Fibroblast of mammary gland (primary cell): ENCODE data around the gene GPR78.

Source experiments
- DNase-seq: peaks from one replicate; pipeline ENCODE4 v3.0.0-alpha.2; 2010; ENCODE audit warnings: low read depth
- H3K4me3 ChIP-seq: 2 replicates; pipeline ENCODE4 v1.5.1; 2011; ENCODE audit warnings: low read depth, mild to moderate bottlenecking, low read length, moderate library complexity; ENCODE audit not compliant: control insufficient read depth
- CTCF ChIP-seq: conservative IDR thresholded peaks from 2 replicates; pipeline ENCODE4 v1.5.1; 2011; ENCODE audit warnings: low read depth, low read length, inconsistent platforms; ENCODE audit not compliant: control insufficient read depth, insufficient read depth

The GPR78 gene

GRCh38 chr4:8540991-8541390, 39.2 kb upstream of the GPR78 start:
- no peak for DNase-seq
- no peak overlapping the region for H3K4me3 ChIP-seq
- TF ChIP-seq CTCF: no peak

GRCh38 chr4:8541981-8542715, 38.0 kb upstream of the GPR78 start:
- TF ChIP-seq CTCF: no peak
- no peak for DNase-seq
- H3K4me3 ChIP-seq: no peak overlapping the region

- H3K4me3 ChIP-seq: no peak overlapping the region
- no peak for TF ChIP-seq CTCF
- DNase-seq: no peak
These were observed 37.2 kb upstream of the GPR78 start for GRCh38 chr4:8542776-8543525.

GRCh38 chr4:8543623-8544022, 36.6 kb upstream of the GPR78 start:
- no peak for TF ChIP-seq CTCF
- DNase-seq: no peak
- no peak overlapping the region for H3K4me3 ChIP-seq

- no peak for DNase-seq
- TF ChIP-seq CTCF: no peak
- H3K4me3 ChIP-seq: no peak overlapping the region
These were observed 35.9 kb upstream of the GPR78 start for GRCh38 chr4:8544282-8544681.

DNA sequence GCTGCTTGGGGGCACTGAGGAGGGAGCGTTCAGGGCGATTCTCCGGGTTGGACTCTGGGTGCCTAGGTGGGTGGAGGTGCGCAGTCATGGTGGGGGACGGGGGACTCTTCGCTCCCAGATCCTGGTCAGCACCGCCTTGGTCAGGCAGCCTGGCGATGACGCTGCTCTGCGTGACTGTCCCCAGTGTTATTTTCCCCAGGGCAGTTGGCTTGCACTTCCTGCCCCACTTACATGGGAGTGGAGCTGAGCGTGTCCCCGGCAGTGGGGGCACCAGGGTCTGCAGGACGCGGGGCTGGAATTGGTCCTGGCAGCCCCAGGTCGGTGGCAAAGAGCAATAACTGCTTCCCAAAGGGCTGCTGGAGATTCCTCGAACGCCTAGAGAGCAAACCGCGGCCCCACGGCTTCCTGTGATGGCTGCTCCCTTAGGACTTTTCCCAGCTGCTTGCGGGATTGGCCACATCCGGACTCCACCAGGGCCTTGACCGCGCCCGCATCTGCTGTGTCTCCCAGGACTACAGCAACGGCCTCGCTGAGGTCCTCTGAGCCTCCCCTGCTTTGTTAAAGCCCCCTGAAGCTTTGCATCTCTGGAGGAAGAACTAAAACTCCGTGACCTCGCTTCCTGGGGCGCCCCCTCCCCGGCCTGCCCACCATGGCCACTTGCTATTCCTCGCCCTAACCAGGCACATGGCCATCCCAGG, 35.3 kb upstream of the GPR78 start:
- no peak overlapping the region for H3K4me3 ChIP-seq
- TF ChIP-seq CTCF: no peak
- peak; percentile 53 for DNase-seq
